T-helper 1 cell (primary cell): ENCODE measurements around the gene FBXL5.
"Not testable (repeated sequence)": the region's sequence is repeated elsewhere in the genome, so short reads cannot be mapped to it uniquely, and the experiment has no call there.

ENCODE experiments used
- DNase-seq, 5 donors: peaks; one replicate each; pipeline ENCODE4 v3.0.0-alpha.2; 2012 to 2020

Gene FBXL5

DNA sequence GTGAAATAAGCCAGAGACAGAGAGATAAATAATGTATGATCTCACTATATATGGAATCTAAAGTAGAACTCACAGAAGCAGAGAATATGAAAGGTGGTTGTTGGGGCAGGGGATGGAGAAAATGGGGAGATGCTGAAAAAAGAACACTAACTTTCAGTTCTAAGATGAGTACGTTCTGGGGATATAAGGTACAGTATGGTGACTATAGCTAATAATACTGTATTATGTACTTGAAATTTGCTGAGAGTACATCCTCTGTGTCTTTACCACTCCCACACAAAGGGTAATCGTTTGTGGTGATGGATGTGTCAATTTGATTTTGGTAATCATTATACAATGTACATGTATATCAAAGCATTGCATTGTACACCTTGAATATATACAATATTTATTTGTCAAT, 6.6 kb downstream of the FBXL5 start:
- no peak for DNase-seq

DNA sequence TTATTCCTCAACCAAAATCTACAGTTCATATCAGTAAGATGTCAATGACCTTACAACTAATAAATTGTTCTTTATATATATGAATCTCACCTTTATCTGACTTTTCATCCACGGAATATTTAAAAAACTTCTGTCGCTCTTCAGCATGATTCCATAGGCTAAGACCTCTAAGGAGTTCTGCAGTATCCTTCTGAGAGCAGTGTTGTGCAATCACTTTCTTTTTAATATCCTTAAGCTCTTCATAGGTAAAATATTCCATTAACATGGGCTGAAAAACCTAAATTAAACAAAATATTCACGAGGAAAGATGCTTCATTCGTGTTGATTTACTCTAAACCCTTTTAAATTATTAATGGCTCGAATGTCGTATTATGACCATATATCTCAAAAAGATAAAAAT, 16.7 kb downstream of the FBXL5 start:
- DNase-seq: no peak

DNA sequence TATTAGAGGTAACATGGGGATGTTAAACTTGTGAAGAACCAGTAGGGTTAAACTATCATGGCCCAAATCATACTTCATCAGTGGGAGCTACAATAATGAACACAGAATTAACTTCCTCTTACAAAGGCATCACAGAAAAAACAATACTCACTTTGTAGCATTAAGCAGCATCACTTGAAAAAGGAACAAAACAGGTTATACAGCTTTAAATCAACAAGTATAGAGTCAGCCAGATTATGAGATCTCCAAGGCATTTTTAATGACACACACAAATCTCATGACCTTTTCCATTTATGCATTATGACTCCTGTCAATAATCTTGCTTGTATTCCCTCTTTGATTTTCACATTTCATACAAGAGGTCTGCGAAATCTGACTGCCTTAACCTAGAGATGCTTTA, 18.3 kb downstream of the FBXL5 start:
- no peak for DNase-seq

DNA sequence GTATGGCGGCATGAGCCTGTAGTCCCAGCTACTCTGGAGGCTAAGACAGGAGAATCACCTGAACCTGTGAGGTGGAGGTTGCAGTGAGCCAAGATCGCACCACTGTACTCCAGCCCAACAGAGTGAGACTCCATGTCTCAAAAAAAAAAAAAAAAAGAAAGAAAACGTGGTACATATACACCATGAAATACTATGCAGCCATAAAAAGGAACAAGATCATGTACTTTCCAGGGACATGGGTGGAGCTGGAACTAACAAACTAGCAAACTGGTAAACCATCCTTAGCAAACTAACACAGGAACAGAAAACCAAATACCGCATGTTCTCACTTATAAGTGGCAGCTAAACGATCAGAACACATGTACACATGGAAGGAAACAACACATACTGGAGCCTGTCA, 37.8 kb downstream of the FBXL5 start:
- not testable (repeated sequence) for DNase-seq

DNA sequence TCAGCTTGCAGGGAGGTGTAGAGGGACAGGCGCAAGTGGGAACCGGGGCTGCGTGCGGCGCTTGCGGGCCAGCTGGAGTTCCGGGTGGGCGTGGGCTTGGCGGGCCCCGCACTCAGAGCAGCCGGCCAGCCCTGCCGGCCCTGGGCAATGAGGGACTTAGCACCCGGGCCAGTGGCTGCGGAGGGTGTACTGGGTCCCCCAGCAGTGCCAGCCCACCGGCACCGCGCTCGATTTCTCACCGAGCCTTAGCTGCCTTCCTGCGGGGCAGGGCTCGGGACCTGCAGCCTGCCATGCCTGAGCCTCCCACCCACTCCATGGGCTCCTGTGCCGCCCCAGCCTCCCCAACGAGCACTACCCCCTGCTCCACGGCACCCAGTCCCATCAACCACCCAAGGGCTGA, 40.3 kb downstream of the FBXL5 start:
- DNase-seq: not testable (repeated sequence)

DNA sequence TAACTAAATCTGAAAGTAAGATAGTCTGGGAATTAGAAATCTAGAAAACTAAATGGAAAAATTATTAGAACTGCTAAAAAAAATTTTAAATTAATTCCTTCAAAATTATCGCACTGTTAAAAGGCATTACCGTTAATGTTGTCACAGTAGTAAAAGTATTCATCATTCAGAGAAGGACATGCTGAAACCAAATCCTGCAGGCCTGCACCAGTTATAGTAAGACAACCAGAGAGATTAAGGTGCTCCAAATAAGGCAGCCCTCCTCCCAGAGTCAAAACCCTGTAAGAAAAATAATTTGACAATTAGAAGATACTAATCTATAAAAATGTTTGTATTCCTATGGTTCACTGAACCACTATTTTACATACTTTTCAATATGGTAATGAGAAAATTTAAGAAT, 43.0 kb downstream of the FBXL5 start:
- DNase-seq: no peak

DNA sequence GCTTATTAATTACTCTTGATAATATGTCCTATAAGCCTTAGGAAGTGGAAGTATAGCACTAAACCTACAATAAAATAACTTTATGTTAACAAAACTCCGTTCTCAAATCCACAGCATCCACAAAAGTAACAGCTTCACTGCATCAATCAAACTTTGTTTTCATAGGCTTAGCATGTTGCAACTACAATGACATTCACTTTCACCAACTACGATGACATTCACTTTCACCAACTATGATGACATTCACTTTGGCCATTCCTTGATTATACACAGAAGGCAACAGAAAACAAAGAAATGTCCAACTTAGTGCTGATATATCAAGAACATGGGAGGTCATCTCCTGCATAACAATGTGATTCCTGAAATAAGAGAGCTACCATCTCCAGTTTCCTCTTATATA, 44.3 kb downstream of the FBXL5 start:
- no peak for DNase-seq

DNA sequence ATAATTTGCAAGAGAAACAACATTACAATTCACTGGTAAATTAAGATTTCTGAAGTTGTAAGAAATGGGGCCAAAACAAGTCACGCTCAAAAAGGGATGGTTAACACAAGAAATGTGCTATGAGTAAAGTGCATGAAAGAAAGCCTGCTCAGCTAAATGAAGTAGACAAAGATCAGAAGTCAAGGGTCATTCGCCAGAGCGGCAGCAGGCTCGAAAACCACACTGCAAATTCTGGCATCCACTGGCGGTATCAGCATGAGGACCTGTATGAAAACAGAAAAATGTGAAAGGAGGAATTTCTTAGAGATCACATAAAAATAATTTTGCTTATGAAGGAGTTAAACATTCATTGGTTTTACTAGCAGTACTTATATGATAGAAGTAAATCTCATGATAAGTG, 49.6 kb downstream of the FBXL5 start:
- DNase-seq: no peak

DNA sequence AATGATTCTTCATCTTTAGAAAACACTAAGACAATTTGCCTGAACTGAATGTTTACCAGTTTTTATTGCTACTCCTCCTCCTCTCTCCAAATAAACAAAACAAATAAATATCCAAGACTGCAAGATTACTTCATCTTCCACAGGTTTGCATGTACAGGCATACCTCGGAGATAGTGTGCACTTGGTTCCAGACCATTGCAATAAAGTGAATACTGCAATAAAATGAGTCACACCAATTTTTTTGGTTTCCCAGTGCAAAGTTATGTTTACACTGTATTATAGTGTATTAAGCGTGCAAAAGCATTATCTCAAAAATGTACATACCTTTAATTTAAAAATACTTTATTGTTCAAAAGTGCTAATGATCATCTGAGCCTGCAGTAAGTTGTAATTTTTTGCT, 53.3 kb downstream of the FBXL5 start:
- DNase-seq: no peak

DNA sequence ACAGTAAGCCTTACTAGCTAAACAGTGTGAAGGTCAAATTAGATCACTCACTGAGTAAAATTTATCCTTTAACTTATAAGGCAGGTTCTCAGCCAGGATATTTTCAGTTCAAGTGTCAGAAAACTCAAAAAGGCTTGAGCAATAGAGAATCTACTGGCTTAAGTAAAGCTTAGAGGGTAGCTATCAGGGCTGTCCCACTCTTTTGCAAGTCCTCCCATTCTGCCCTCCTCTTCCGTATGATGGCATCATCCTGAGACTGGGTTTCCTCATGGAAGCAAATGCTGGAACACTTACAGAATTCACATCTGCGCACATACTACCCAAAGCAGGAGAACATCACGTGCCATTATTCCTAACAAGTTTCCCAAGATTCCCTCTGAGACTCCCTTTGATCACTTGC, 55.0 kb downstream of the FBXL5 start:
- DNase-seq: no peak

DNA sequence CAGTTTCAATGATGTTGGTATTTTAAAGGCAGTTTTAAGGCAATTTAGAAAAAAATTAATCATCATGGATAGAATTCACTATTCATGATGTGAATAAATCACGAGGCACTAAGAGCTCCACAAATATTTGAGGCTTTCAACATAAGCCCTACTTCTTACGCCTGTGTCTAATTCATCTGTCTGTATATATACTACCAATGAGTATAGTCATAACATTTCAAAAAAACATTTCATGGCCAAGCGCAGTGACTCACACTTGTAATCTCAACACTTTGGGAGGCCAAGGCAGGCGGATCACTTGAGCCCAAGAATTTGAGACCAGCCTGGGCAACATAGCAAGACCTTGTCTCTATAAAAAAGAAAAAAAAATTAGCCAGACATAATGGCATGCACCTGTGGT, 56.5 kb downstream of the FBXL5 start:
- no peak for DNase-seq

DNA sequence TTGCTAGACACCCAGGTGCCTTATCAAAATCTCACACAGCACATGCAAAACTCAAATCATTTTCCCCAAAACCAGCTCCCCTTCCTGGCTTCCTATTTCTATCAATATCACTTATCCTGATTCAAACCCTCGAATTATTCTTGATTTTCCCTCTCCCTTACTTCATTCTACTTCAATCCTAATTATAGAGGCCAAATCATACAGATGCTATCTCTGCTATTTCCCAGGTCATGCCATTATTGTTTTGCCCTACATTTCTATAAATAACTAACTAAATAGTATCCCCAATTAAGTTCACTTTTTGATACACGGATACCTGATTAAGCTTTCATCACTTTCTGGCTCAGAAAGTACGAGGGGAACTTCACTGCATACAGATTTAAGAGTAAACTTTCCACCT, 62.4 kb downstream of the FBXL5 start:
- DNase-seq: no peak

DNA sequence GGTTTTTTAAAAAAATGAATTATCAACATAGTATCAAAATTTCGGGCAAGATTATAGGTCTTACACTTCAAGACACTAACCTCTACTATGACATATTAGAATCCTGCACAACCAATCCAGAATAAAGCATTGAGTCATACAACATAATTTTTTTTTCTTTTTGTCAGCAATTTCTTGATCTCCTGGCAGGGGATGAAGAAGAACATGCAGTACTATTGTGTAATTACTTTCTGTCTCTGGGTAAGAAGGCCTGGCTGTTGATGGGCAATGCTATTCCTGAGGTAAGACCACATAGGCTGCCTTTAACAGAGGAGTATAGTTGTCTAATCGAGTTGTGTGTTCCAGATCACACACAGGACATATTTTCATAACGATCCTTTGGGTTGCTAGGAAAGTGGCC, 67.5 kb downstream of the FBXL5 start:
- DNase-seq: no peak

DNA sequence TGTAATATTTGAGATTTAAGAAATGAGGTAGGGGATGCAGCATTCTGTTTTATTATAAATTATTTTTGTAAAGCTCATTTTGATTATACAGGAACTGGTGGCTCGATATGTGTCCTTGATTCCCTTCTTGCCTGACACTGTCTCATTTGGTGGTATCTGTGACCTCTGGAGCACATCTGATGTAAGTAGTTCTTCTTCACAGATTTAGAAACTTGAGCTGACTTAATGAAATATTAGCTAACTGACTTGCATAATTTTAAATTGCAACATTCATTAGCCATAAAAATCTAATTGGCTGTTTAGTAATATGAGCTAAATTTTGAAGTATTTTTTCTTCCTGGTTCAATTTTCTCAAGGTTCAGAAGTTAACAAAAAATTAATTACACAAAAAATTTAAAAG, 69.1 kb downstream of the FBXL5 start:
- no peak for DNase-seq

DNA sequence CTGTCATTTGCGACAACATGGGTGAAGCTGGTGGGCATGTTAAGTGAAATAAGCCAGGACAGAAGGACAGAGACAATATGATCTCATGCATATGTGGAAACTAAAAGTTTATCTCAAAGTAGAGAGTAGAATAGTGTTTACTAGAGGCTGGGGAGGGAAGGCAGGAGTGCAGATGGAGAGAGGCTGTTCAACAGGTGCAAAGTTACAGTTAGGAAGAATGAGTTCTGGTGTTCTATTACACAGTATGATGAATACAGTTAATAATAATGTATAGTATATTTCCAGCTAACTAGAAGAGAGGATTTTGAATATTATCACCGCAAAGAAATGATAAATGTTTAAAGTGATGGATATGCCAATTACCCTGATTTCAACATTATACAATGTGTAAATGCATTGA, 69.8 kb downstream of the FBXL5 start:
- no peak for DNase-seq

DNA sequence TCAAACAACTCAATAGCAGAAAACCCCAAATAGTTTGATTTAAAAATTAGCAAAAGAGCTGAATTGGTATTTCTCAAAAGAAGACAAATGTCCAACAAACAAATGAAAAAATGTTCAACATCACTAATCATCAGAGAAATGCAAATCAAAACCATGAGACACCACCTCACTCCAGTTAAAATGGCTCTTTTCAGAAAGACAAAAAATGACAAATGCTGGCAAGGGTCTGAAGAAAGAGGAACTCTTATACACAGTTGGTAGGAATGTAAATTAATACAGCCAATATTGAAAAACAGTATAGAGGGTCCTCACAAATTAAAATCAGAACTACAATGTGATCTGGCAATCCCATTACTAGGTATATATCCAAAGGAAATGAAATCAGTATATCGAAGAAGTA, 70.4 kb downstream of the FBXL5 start:
- no peak for DNase-seq

DNA sequence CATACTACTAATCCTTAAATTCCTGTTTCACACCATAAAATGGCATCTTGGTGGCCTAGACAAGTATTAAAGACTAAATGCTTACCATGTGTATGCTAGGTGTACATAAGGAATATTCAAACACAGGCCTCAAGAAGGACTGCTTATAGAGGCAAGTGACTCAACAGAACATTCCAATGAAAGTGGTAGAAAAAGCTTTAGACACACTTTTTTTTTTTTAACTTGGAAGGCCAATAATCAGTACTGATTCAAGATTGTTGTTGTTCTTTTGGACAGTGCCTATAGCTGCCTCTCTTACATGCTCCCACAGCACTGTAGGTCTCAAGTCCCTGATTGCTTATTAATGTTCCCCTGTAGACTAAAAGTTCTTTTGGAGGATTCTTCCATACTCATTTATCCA, 77.6 kb downstream of the FBXL5 start:
- no peak for DNase-seq

DNA sequence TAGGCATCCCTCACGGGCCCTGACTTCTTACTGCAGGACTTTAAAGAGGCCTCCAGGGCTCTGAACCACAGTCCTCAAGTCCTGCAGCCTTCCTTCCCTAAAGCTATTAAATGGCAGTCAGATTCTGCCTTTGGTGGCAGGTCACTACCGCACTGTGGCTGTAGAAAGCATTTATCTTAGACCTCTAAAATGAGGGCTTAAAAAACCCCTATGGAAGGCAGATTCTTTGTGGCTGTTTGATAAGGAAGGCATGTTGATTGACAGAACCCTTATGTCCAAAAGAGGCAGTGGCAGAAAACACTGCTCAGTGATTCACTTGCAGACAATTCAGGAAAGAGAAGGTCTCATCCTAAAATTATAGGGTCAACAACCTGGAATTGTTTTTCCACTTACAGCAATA, 79.2 kb downstream of the FBXL5 start:
- no peak for DNase-seq

DNA sequence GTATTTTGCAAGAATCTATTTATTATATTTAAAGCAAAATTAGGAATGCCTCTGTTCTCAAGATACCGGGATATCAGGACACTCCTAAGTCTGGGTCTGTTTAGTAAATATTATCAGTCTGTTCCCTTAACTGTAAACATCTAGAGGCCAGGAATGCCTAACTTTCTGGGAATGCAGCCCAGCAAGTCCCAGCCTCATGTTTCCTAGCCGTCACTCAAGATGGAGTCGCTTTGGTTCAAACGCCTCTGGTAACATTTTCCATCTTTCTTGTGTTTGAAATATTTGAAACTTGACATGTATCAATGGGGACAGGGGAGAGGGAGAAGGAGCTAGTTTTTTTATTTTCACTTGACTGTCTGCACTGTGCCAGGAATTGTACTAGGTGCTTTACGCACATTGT, 85.4 kb downstream of the FBXL5 start:
- DNase-seq: no peak

DNA sequence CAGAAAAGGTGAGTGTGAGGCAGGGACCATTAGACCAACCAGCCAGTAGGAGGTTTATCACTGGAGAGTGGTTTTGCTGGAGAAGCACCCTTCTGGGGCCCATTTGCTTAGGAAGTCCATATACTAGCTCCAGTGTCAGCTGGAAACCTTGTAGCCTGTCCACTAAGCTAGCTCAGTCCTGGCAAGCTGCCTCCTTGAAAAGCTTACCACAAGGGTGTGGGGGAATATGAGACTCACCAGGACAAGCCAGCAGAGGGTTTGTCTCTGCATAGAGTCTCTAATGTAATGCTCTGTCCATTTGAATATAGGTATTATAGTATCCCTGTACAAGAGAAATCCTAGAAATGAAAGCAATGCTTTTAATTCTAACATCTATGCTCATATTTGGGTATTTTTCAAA, 86.3 kb downstream of the FBXL5 start:
- no peak for DNase-seq

DNA sequence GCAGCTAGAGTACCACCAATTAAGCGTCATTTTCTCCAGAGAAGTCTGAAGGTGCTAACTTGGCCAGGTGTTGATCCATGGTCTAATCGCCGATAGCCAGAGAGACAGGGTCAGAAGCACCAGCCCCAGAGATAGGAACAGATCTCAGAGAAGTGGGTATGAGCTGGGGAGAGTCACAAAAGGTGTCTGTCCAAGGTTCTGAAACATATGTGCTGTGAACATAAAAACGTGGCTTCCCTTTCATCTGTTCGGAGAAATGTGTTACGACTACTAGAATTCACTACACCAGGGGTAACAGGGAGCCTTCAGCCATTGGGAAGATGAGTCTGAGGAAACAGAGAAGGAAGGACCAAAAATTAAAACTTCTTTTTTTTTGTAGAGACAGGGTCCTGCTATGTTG, 91.3 kb downstream of the FBXL5 start:
- no peak for DNase-seq

DNA sequence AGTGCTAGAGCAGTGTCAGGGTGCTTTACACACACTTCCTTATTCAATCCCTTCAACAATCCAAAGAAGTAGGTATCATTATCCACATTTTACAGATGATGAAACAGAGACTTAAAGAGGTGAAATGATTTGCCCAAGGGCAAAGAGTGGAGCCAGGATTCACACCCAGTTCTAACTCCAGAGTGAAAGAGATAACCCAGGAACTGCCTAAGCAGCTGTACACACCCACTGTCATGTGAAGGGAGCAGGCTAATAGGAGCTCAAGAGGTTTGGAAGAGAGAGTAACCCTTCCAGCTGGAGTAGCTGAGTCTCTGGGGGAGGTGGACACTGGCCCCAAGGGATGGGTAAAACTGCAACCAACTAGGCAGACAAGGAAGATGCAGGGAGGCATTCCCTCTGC, 92.5 kb downstream of the FBXL5 start:
- DNase-seq: no peak

DNA sequence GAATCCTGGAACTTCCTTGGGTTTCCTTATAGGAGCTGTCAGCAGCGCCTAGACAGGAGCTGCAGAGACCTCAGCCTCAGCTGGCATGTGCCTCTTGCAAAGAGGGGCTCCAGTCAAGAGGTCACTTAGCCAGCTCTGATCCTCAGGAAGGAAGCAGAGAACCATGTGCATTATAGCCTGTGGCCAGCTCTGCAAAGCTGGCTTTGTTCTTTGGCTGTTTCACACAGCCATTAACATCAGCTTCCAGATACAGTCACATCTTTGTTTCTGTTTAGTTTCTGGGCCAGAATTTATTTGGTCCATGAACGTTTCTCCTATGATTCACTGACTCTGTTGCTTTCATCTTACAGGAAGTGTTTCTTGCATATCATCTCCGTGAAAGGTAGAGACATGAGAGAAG, 93.0 kb downstream of the FBXL5 start:
- DNase-seq: no peak

DNA sequence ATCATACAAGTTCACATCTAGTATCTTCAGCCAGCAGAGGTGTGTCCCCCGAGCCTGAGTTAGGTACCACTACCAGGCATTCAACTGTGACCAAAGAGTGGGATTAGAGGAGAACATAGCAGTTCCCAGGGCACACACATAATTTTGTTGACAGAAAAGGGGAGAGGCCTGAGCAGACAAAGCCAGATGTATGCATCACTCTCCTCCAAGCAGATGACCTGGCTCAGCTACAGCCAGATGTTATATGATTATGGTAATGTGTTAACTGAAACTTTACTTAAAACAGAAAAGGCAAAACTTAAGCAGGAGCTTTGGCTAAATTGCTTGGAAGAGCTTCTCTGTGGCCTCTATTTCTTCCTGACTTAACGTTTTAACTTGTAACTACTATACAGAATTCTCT, 96.6 kb downstream of the FBXL5 start:
- no peak for DNase-seq

DNA sequence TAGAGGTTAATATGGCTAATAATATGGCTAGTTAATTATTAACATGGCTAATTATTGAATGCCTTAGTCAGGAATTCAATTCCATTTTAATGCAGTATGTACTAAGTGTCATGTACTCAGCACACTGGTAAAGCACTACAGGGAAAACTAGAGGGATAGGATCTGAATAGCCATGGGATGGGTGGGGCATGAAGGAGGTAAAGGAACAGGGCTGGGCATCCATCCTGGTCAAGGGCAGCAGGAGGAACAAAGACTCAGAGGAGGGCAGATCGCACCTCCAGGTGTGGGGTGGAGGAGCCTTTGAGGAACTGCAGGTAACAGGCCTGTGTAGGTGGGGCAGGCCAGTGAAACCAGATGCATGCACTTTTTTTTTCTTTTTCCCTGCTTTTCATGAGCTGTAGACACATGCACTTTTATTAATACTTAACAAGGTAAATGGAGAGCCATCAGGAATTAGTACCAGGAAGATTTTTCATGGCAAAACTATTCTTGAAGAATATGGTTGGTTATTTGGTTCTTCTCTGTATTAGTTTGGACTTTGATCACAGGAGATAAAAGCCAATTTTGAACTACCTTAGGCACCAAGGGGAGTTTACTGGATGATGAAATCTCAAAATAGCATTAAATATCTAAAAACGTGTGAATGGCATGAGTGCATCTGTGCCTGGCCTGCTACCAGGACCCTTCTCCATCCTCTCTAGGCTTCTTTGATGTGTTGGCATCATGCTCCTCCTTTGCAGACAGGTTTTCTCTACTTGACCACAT, 97.2 kb downstream of the FBXL5 start:
- DNase-seq: no peak
